DOHH2 (cell line): Measurements from ENCODE around the gene SIGLEC11.

Experiments
- EZH2phosphoT487 ChIP-seq: fragments of 200-600 bp; sonication (generic); IDR thresholded peaks from 2 replicates; pipeline ENCODE4 v1.6.1; 2017; ENCODE audit warnings: borderline replicate concordance, mild to moderate bottlenecking, antibody characterized with exemption, low read length, moderate library complexity, mixed read lengths
- TF ChIP-seq, protein P1 (sequence below): fragments of 200-600 bp; sonication (generic); IDR thresholded peaks from one replicate; pipeline ENCODE4 v1.5.1; 2014; ENCODE audit warnings: antibody characterized with exemption, mild to moderate bottlenecking, low read depth, low read length; ENCODE audit not compliant: poor library complexity, severe bottlenecking

DNA sequence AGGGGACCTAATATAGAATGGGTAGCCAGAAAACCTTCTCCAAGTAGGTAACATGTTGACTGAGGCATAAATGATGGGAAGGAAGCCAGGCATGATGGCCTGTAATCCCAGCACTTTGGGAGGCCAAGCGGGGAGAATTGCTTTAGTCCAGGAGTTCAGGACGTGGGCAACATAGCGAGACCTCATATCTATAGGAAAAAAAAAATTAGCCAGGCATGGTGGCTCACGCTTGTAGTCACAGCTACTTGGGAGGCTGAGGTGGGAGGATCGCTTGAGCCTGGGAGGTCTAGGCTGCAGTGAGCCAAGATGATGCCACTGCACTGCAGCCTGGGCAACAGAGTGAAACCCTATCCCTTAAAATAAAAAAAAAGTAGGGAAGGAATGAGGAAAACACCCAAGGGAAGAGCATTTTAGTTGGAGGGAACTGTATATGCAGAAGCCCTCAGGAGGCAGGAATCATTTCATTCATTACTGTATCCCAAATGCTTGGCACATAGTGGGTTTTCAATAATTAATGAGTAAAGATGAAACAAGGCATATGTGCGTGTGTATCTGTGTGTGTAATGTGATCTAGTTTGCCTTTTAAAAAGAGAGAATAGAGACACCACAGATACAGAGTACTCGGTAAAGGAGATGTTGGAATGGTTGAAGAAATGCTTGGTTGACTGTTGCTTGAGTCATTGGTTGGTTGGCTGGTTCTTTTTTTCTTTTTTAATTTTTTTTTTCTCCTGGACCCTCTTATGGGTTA is 29.5 kb downstream of the SIGLEC11 start:
- TF ChIP-seq, protein P1, sequence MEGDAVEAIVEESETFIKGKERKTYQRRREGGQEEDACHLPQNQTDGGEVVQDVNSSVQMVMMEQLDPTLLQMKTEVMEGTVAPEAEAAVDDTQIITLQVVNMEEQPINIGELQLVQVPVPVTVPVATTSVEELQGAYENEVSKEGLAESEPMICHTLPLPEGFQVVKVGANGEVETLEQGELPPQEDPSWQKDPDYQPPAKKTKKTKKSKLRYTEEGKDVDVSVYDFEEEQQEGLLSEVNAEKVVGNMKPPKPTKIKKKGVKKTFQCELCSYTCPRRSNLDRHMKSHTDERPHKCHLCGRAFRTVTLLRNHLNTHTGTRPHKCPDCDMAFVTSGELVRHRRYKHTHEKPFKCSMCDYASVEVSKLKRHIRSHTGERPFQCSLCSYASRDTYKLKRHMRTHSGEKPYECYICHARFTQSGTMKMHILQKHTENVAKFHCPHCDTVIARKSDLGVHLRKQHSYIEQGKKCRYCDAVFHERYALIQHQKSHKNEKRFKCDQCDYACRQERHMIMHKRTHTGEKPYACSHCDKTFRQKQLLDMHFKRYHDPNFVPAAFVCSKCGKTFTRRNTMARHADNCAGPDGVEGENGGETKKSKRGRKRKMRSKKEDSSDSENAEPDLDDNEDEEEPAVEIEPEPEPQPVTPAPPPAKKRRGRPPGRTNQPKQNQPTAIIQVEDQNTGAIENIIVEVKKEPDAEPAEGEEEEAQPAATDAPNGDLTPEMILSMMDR = no peak
- no peak for TF ChIP-seq EZH2phosphoT487
